Endothelial cell of umbilical vein (primary cell): ENCODE results near the gene FXR1. TPM values are rescaled to one million over a fixed set of nuclear protein-coding genes. Genes with fewer than 3 reads are reported as not detected.

Experiments used
- BruUV-seq: library from RNA; stranded (reverse); fragments of 400-500 nt; replicated peaks from 2 replicates; lab custom pipeline; 2021; lab: Mats Ljungman, UMichigan
- CTCF ChIA-PET: fragments of 300-600, 350-600 bp; sonication (Branson Sonifier 250); formaldehyde crosslinking; loops from one replicate; lab custom pipeline; 2021; ENCODE audit warnings: antibody characterized with exemption, inconsistent platforms; lab: Charles Lee
- POLR2A ChIA-PET: fragments of 300-600, 350-600 bp; sonication (Branson Sonifier 250); formaldehyde crosslinking; loops from one replicate; lab custom pipeline; 2021; ENCODE audit warnings: antibody characterized with exemption, inconsistent platforms; lab: Charles Lee
- DNase-seq: peaks from one replicate; pipeline ENCODE4 v3.0.0-alpha.2; 2011; ENCODE audit warnings: low read depth, low spot score
- FAIRE-seq: peaks from 2 replicates; lab custom pipeline; 2011; peaks lifted over from hg19 to GRCh38; lab: Jason Lieb, UNC
- H2AFZ ChIP-seq: 2 replicates; pipeline ENCODE4 v1.6.0; 2012; ENCODE audit warnings: low read depth, low read length, control low read depth, inconsistent platforms
- H3K27ac ChIP-seq: 2 replicates; pipeline ENCODE4 v1.5.1; 2011; ENCODE audit warnings: low read depth, mild to moderate bottlenecking, control low read depth, low read length, moderate library complexity; ENCODE audit not compliant: insufficient read depth
- H3K27me3 ChIP-seq, 2 experiments: 2 replicates each; pipeline versions ENCODE4 v1.6.0 to v1.6.1; 2011; ENCODE audit warnings: low read length in 2 of 2, mixed read lengths in 1 of 2; ENCODE audit not compliant: control insufficient read depth in 2 of 2, insufficient read depth in 2 of 2
- H3K36me3 ChIP-seq, 2 experiments: 2 replicates in 1 of 2; 3 replicates in 1 of 2; pipeline ENCODE4 v1.5.1; 2011; ENCODE audit warnings: low read length in 2 of 2, mild to moderate bottlenecking in 1 of 2, moderate library complexity in 1 of 2; ENCODE audit not compliant: control insufficient read depth in 2 of 2, insufficient read depth in 2 of 2; ENCODE audit errors: extremely low read depth in 1 of 2
- H3K4me1 ChIP-seq: 3 replicates; pipeline ENCODE4 v1.5.1; 2011; ENCODE audit warnings: mild to moderate bottlenecking, low read length; ENCODE audit not compliant: control insufficient read depth, insufficient read depth; ENCODE audit errors: extremely low read depth
- H3K4me2 ChIP-seq: 2 replicates; pipeline ENCODE4 v1.6.1; 2011; ENCODE audit warnings: low read length, control low read depth, mixed read lengths; ENCODE audit not compliant: insufficient read depth
- H3K4me3 ChIP-seq, 3 experiments: fragments of 200-600 bp in 1 of 3; sonication (generic), shearing (Covaris generic) in 1 of 3; replicated peaks in 1 of 3; 2 replicates each; pipeline ENCODE4 v1.5.1; 2011 to 2016; ENCODE audit warnings: control low read depth in 3 of 3, low read length in 3 of 3, mild to moderate bottlenecking in 2 of 3, inconsistent platforms in 1 of 3, low read depth in 1 of 3, moderate library complexity in 1 of 3; ENCODE audit not compliant: insufficient read depth in 1 of 3
- H3K79me2 ChIP-seq: 2 replicates; pipeline ENCODE4 v1.6.0; 2012; ENCODE audit warnings: low read length, inconsistent platforms; ENCODE audit not compliant: control insufficient read depth, insufficient read depth
- H3K9ac ChIP-seq: replicated peaks from 2 replicates; pipeline ENCODE3; 2011; ENCODE audit warnings: low read length, control low read depth; ENCODE audit not compliant: insufficient read depth; ENCODE audit errors: extremely low read depth
- H3K9me1 ChIP-seq: replicated peaks from 3 replicates; pipeline ENCODE4 v1.6.0; 2011; ENCODE audit warnings: mild to moderate bottlenecking, low read length; ENCODE audit not compliant: control insufficient read depth, insufficient read depth; ENCODE audit errors: extremely low read depth
- H3K9me3 ChIP-seq: replicated peaks from 2 replicates; pipeline ENCODE4 v1.5.1; 2012; ENCODE audit warnings: low read length, inconsistent platforms; ENCODE audit not compliant: control insufficient read depth, insufficient read depth
- H4K20me1 ChIP-seq: replicated peaks from 2 replicates; pipeline ENCODE3; 2011; ENCODE audit warnings: mild to moderate bottlenecking, low read length; ENCODE audit not compliant: control insufficient read depth, insufficient read depth; ENCODE audit errors: extremely low read depth
- CTCF ChIP-seq, 2 donors: IDR thresholded peaks; 1 replicate in 1 of 2; 2 replicates in 1 of 2; pipeline ENCODE4 v1.5.1; 2011; ENCODE audit warnings: low read length in 2 of 2, mild to moderate bottlenecking in 2 of 2, moderate library complexity in 2 of 2, control low read depth in 1 of 2, inconsistent platforms in 1 of 2, low read depth in 1 of 2; ENCODE audit not compliant: insufficient read depth in 1 of 2; ENCODE audit errors: extremely low read depth in 1 of 2
- EZH2 ChIP-seq: IDR thresholded peaks from 2 replicates; pipeline ENCODE4 v1.6.1; 2012; ENCODE audit warnings: borderline replicate concordance, low read depth, mild to moderate bottlenecking, moderate library complexity, low read length, inconsistent platforms; ENCODE audit not compliant: severe bottlenecking
- FOS ChIP-seq: IDR thresholded peaks from 2 replicates; pipeline ENCODE4 v1.6.1; 2011; ENCODE audit warnings: mild to moderate bottlenecking, low read length, moderate library complexity, borderline replicate concordance; ENCODE audit not compliant: insufficient read depth
- GATA2 ChIP-seq: IDR thresholded peaks from 2 replicates; pipeline ENCODE4 v1.7.0; 2011; ENCODE audit warnings: low read depth, mild to moderate bottlenecking, moderate library complexity, mixed read lengths, low read length; ENCODE audit not compliant: insufficient read length, insufficient read depth
- JUN ChIP-seq: IDR thresholded peaks from 2 replicates; pipeline ENCODE4 v1.6.1; 2011; ENCODE audit warnings: borderline replicate concordance, low read depth; ENCODE audit not compliant: insufficient read length, insufficient read depth
- MAX ChIP-seq: IDR thresholded peaks from 2 replicates; pipeline ENCODE4 v1.6.1; 2011; ENCODE audit not compliant: insufficient read depth, insufficient read length
- MYC ChIP-seq: IDR thresholded peaks from one replicate; pipeline ENCODE4 v1.6.1; 2011; ENCODE audit warnings: mild to moderate bottlenecking, low read depth, low read length
- POLR2A ChIP-seq: IDR thresholded peaks from 2 replicates; pipeline ENCODE4 v1.6.1; 2012; ENCODE audit warnings: low read depth, mild to moderate bottlenecking, control low read depth, low read length
- POLR2AphosphoS5 ChIP-seq: IDR thresholded peaks from 2 replicates; pipeline ENCODE4 v1.6.1; 2012; ENCODE audit warnings: low read depth, mild to moderate bottlenecking, control low read depth, low read length, moderate library complexity; ENCODE audit not compliant: insufficient read depth
- dilution Hi-C: fragments of 300-500 bp; cut with MboI; formaldehyde crosslinking; loops from one replicate; pipeline ENCODE4 v1.15.0; 2019; ENCODE audit warnings: low sequenced_read_pairs; ENCODE audit not compliant: extremely low pct_ligation_motif_present
- intact Hi-C: fragments of 100-400 bp; cut with micrococcal nuclease; formaldehyde crosslinking; loops from one replicate; pipeline ENCODE4 v1.10.0; 2022
- polyA plus RNA-seq, 4 experiments: library from polyadenylated mRNA; depleted of rRNA in 3 of 4; stranded (reverse) in 3 of 4; unstranded in 1 of 4; fragments of >200 nt; gene quantifications; 2 replicates each; pipeline versions ENCODE4 v1.2.1 to v1.2.3, GENCODE V29; 2011 to 2012; ENCODE audit warnings: missing spikeins in 1 of 4
- total RNA-seq: library from RNA; stranded (reverse); gene quantifications from 2 replicates; pipeline ENCODE4 v1.2.3, GENCODE V29; 2021

Gene FXR1
- total and polyA plus RNA-seq, 2 donors (not counting 3 experiments of a cell fraction or from before 2014, with no cell fraction given): 87.3 to 186 TPM

DNA sequence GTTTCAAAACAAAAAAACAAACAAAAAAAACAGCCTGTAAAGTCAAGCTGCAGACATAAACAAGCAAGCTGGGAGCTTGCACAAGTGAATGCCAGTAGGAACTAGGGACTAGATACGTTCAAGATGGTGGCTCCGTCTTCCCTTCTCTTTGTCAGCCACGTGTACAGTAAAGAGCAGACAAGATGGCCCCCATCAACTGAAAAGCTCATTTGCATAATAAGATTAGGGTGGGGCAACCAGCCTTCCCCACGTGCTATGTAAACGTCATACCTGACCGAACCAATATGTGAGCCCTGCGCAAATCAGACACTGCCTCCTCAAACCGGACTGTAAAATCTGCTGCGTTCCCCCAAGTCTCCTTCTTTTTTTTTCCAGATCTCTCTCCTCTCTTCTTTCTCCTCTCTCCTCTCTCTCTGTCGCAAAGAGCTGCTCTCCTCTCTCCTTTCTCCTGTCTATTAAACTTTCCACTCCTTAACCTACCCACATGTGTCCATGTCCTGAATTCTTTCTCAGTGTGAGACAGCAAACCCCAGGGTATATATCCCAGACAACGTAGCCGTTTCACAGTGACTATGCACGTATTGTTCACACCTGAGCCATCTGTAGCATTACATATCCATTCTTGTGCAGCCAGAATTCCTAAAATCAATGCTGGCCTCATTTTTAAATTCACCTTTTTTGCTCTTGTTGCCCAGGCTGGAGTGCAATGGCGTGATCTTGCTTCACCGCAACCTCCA, 31.2 kb upstream of the FXR1 start:
- dilution Hi-C loops (no loop called here), intact Hi-C loops (no loop called here)
- no peaks in the 10 kb centered on the region for H3K9me3 ChIP-seq
- no peaks in the 10 kb centered on the region for H3K9me1 ChIP-seq
- no peaks in the 10 kb centered on the region for H3K79me2 ChIP-seq
- ChIA-PET POLR2A (no interaction called here), CTCF (no interaction called here)
- no peaks in the 10 kb centered on the region for H4K20me1 ChIP-seq
- H3K4me1 ChIP-seq: no peaks in the 10 kb centered on the region
- DNase-seq (no peak), FAIRE-seq (no peak)
- TF ChIP-seq MYC (no peak), MAX (no peak), JUN (no peak), POLR2A (no peak), POLR2AphosphoS5 (no peak), EZH2 (no peak), FOS (no peak), GATA2 (no peak), CTCF (IDR thresholded peaks at IDR 0.05; ENCODE audit: extremely low read depth in 1 of 2, insufficient read depth in 1 of 2, low read depth in 1 of 2, low read length in 2 of 2) (no peak)
- H2AFZ ChIP-seq: no peak overlapping the region
- BruUV-seq: no TSS peak
- no peak overlapping the region for H3K9ac ChIP-seq
- H3K36me3 ChIP-seq: no peaks in the 10 kb centered on the region
- no peak overlapping the region for H3K4me3 ChIP-seq
- no peaks in the 10 kb centered on the region for H3K27me3 ChIP-seq
- H3K4me2 ChIP-seq: no peak overlapping the region
- H3K27ac ChIP-seq: no peak overlapping the region
